DMS79 treated with DMSO at 0.1 percent for 48 hours (cell line): Measurements from ENCODE around the gene SERTAD4.

ENCODE experiments used
- DNase-seq: peaks from one replicate; lab custom pipeline; 2025; lab: John Stamatoyannopoulos, UW

SERTAD4 gene

DNA sequence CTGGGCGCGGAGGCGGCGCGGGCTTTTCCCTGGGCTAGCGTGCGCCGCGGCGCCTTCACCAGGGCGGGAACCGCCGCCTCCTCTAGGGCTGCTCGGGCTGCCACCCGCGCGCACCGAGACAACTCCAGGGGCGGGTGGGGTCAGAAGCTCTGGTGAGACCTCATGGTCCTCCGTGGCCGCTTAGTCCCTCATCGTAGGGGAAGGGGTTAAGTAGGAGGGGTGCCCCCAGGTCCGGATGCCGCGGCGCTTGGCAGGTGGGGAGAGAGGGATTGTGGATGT lies 559 bp downstream of the SERTAD4 start:
- DNase-seq, result no peak

DNA sequence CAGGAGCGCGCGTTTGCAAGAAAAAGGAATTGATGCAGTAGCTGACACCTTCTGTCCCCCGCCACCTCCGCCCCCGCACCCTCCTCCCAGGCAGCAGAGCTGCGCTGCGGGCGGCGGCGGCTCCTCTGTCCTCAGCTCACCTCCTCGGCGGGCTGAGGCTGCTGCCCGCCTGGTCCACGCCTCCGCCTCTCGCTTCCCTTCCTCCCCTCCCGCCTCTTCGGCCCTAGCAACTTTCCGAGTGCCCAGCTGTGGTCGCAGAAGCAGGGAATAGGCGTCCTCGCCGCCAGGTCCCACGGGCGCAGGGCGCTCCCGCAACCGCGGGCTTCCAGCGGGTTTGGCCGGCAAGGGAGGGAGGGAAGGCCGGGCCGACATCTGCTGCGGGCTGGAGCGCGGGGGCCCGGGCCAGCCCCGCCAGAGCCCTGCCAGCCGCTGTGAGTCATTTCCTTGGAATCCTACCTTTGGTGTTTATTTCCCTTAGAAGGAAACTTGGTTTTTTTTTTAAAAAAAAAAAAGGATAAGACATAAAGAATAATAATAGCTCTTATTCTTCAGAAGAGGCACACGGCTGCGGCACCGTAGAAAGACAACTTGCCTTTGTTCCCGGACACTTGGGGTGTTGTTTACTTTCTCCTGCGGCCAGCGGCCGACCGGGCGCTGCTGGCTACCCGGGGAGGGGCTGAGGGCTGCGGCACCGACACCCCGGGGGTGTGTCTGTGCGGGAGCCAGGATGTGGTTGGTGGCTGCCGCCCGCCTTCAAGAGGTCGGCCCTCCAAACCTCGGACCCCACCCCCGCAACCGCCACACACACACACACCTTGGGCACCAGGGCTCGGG lies 1.1 kb downstream of the SERTAD4 start:
- DNase-seq, result peak; percentile 44

DNA sequence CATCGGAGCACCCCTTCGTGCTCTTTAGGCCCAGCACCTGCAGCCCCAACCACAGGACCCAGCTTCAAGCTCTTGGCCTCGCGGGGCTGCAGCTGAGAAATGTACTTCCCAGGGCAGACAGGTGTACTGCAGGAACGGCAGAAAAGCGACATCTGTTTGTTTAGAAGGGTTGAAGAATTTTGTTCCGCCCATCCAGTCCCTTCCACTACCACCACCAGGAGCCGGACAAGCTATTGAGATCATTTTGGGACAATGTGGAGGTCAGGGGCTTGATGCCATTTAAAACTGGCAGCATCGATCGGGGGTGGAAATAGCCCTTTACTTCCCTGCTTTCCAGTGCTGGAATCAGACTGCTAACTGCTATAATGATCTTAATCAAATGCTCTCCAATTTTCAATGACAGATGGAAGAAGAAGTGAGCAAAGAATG lies 1.7 kb downstream of the SERTAD4 start:
- DNase-seq, result peak; percentile 40

DNA sequence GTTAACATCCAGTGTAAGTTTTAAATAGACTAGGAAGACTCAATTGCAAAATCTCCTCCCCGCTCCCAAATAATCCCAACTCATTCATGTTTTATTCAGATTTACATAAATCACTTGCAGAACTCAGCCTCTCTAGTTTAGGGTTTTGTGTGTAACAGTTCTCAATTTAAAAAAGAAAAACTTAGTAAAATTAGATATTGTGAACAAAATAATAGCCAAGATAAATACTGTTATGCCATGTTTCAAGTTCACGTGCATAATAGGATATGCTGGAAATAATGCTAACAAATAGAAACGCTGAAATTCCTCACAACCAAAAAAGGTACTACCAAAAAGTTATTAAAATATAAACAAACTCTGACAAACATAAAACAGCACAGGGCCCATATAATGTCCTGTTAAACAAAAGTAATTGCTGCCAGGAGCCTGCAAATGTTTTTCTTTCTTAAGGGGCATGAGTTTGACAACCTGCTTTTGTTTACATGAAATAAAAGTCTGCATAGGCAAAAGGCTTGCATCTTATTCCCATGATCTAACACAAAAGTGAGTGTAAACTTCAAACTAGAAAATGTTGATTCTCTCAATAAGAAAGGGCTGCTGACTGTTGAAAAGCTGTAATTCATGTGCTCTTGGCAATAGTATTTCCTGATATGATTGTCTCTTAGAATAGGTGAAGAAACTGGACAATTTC lies 2.9 kb downstream of the SERTAD4 start:
- no peak for DNase-seq

DNA sequence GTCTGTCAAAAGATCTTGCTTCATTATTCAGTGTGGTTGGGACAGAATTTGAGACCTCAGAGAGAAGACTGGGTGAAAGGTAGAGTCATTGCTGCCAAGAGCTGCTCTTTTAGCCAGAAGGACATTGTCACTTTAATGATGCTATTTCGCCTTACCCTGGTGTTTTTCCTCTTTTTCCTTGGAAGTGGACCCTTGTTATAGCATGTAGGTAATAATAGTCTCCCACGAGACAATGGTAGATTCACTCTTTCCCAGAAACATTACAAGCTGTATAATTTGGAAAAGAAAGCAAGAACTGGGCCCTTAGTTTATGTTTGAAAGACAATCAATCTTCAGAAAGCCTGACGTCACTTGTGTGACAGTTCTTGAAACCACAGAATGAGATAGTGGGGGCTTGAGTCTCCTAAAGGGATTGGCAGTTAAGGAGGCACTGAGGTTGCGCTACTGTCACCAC lies 3.8 kb downstream of the SERTAD4 start:
- DNase-seq, result no peak

DNA sequence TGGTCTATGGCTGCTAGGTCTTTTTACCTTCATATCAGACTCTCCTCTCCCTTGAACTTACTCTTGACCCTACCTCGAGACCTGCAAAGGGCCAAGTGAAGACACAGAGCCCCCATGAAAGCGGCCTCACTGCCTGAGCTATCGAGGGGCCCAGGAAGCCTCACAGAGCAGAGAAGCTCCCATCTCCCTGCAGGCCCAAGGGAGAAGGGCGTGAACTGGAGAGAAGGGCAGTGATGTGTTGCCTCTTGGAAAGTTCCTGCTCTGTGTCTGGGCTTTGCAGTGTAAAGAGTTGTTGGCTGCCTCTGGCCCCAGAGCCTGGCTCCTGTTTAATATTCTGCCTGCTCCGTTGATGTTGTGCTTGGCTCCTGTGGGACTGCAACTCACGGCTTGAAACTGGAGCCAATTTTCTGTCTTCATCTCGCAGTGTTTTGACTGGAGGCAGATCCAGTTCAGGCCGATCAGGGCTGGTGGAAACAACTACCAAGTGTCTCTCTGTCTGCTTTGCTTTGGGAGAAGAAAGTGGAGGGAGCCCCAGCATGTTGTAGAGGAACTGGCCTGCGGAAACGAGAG lies 4.3 kb downstream of the SERTAD4 start:
- DNase-seq, result no peak

DNA sequence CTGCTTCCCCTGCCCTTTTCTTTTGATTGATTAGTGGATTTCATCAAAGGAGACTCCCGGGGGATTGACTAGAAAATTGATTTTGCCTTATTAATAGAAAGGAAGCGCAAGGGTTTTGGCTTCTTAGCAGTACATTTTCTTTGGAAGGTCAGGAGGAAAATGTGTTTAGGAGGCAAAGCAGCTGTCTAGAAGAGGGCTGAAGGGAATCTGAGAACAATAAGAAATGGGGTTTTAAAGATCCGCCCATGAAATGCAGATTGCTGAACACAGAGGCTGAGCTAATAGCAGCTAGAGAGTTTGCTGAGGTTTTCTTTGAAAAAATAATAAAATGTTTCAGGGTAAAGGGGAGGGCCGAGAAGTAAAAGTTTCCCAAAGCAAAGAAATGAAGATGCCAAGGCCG lies 4.9 kb downstream of the SERTAD4 start:
- DNase-seq, result no peak

DNA sequence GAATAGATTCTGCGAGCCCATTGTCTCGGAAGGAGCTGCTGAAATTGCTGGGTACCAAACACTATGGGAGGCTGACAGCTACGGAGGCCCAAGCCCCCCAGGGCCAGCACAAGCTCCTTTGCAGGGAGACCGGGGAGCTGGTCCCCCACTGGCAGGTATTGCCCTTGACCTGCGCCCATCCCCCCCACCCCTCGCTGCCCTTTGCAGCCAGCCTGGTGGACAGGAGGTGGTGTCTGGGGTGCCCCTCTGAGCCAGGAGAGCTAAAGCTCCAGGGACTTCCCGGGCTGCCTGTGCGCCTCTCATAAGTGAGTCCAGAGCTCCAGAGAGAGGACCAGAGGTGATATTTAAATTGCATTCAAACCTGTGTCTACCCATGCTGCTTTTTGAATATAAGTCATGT lies 5.4 kb downstream of the SERTAD4 start:
- no peak for DNase-seq

DNA sequence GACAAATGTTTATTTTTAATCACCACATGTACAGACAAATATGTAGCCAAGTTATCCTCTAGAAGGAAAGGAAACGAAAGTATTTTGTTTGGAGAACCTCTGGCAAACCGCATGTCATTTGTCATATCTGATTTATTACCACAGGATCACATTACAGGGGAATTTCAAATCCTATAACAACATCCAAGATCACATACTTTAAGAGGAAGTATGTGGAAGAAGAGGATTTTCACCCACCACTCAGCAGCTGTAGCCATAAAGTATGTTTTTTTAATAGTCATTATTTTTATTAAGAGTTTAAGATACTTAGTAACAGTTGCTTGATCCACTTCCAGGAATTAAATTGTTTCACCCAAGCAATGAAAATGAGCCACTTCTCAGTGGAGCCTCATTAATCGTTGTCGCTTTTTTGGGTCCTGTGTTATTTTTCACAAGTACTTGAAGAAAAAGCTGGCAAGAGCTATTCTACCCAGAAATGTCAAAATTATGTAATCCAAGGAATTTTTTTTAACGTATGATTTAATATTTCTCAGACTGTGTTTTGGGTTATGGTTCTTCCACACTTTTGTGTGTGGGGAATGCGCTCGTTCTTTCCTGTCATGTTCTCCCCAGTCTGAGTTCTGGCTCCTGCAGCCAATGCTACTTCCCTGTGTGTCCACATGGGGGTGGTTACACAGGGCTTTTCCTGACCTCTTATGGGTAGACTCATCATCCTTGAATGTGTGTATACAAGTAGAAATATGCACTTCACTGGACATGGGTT lies 6.9 kb downstream of the SERTAD4 start:
- DNase-seq, result no peak

DNA sequence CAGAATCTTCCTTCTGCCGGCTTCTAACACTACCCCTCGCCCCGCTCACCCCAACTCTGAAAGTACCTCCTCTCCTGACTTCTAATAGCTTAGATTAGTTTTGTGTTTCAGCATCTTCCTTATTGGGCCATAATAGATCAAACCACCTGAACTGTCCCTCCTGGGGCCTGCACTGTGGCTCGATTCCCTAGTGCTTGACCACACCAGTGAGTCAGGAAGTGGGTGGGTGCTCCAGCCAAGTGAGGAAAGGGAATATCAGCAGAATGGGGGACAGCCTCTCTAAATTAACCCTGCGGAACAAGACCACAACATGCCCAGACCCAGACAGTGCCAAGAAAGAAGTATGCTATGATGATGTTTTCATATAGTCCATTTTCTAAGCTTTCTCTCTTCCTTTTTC lies 8.5 kb downstream of the SERTAD4 start:
- DNase-seq, result no peak

DNA sequence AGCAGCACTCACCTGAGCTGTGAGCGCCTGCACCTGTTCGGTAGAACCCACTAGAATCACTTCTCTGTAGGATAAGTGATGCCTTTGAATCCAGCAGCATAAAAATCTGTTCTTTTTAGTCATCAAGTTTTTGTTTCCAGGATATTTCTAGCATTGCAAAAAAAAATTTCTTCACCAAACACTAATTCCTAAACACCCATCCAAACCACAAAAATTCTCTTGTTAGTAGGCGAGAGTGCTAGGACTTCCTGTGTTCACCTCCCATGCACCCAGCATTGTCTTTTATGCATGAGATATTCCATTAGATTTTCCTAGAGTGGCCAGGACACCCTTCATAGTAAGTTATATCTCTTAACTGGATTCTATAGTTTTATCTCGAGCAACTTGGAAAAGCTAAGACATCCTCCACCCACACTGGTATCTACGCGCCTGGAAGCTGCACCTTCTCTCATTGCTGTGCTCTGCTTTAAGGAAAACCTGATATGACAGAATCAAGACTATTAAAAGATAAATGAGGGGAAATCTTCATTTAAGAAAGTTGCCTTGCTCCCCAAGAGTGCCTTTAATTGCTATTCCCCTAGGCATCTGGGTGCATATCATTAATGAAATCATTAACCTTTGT lies 12.3 kb downstream of the SERTAD4 start:
- no peak for DNase-seq

DNA sequence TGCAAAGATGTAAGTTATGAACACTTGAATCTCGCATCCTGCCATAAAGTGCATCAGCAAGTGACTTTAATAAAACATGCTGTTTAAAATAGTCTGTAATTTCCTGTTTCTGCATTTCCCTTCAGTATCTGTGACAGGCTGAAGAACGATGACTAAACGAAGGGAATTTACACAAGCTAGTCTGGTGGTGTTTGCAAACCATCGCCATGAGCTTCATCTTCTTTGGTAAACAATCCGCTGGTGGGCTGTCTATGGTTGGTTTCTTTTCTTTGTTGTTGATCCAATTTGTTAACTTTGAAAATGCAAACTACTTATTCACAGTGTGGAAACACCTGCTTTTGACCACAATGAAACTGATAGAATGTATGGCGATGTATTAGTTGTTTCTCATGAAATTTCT lies 13.9 kb downstream of the SERTAD4 start:
- no peak for DNase-seq

DNA sequence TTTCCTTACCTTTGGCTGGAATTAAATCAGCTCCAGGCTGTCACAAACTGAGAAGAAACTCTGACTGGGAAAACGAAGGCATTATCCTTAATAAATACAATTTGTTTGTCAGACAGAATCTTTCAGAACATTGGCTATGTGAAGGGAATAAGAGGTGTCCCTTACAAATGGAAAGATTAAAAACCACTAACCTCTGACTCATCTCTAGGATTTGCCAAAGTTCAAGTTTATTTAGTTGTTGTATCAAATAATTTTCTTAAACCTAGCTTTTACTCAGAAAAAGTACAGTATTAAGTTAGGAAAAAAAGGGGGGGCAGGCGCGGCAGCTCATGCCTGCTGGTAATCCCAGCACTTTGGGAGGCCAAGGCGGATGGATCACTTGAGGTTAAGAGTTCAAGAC lies 15.7 kb downstream of the SERTAD4 start:
- DNase-seq, result no peak

DNA sequence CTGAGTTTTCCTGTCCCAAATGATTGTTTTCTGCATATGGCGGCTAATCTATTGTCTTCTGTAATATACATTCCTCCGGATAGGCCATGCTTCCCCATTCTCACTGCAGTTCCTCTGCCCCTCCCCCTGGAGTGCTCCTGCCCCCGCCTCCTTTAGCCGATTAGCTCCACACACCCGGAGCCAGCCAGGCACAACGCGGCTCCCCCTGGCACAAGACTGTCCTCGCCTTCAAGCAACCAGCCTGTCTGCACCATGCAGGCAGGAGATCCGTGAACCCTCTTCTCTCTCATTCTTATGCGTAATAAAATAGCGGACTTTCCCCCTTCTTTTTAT lies 18.0 kb downstream of the SERTAD4 start:
- DNase-seq, result peak; percentile 73

DNA sequence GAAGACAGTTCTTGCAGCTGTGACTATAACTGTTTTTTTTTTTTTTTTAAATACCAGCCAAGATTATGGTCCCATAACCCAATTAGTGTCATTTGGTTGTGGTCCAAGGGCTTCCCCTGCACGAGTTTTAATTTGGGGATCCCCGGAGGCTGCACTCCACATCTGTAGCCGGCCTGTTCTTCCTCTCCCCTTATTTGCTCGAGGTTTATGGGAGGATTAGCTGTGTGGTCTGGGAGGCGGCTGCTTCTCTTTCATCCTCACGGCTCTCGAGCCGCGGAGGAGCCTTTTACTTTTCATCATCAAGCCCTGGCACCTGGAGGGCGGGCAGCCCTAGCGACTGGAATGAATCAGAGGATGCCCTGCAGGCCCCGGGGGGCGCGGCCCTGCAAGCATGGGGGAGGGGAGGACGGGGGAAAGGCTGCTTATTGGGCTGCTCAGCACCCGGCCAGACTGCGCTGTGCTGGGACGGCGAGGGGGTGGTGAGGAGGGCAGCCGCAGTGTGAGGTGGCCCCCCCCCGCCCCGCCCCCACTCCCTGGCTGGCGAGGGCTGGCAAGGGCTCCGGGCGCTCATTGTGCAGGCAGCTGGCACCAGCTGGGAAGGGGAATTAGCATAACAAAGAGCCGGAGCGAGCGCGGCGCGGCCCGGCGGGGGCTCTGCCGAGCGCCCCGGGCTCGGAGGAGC lies 18.5 kb downstream of the SERTAD4 start:
- peak; percentile 89 for DNase-seq

DNA sequence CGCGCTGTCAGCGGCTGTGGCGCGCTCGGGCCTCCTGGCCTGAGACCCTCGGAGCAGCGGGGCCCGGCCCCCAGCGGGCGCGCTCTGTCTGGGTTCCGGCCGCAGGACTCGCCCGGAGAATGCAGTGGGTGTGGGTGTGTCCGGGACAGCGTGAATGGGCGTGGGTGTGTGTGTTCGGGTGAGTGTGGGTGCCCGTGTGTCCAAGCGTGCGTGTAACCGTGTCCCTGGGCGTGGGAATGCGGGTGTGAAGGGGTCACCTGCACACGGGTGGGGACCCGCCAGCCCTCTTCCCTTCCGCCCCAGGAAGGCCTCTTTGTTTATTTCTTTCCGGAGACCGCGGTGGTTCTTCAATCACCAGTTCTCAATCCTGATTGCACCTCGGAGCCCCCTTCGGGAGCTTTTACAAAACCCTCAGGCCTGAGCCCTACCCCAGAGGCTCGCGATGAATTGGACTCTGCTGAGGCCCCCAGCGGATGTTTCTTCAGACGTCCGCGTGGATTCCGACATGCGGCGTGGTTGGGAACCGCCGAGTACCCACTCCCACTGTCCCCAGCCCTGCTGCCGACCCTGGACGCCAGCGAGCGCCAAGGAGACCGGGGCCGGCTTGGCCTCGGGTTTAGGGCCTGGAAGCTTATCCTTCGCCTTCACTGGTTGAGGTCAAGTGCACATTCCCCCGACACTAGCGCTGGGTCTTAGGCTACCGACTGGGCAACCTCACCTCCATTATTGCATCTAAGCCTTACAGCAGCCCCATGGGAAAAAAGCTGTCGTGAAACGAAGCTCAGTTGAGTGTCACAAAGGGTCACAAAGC lies 19.3 kb downstream of the SERTAD4 start:
- peak; percentile 82 for DNase-seq

DNA sequence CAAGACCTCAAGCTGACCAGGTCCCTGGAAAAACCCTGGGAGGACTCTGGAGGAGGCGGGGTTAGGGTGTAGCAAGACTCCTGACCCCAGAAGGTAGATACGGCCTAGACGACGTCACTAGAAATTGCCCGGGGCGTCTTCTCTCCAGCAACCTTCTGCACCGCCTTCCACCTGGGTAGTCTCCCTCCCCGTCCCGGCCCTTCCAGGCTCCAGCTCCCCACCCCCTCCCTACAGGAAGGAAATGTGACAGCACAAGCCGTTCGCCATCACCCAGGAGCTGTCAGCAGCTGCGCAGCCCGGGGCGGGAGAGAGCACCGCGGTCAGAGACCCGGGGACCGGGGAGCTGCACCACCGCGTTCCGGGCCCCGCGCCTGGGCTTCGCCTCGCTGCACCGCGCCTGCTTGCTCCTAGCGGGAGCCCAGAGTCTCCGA lies 20.0 kb downstream of the SERTAD4 start:
- DNase-seq, result peak; percentile 82

DNA sequence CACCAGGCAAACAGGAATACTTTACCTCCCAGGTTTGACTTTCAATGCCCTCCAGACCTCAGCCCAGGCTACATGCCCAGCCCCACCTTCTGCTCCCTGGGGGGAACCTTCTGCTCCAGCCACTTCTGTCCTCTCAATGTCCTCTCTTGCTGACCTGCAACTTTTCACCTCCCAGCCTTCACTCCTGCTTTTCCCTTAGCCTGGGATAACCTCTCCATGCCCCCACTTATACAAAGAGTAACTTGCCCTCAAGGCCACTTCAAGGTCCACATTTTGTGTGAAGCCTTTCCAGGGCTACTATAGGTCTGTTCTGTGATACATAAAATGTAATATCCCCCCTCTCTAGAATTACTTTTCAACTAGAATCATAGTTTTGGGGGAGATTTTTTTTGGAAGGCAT lies 21.7 kb downstream of the SERTAD4 start:
- DNase-seq, result no peak

DNA sequence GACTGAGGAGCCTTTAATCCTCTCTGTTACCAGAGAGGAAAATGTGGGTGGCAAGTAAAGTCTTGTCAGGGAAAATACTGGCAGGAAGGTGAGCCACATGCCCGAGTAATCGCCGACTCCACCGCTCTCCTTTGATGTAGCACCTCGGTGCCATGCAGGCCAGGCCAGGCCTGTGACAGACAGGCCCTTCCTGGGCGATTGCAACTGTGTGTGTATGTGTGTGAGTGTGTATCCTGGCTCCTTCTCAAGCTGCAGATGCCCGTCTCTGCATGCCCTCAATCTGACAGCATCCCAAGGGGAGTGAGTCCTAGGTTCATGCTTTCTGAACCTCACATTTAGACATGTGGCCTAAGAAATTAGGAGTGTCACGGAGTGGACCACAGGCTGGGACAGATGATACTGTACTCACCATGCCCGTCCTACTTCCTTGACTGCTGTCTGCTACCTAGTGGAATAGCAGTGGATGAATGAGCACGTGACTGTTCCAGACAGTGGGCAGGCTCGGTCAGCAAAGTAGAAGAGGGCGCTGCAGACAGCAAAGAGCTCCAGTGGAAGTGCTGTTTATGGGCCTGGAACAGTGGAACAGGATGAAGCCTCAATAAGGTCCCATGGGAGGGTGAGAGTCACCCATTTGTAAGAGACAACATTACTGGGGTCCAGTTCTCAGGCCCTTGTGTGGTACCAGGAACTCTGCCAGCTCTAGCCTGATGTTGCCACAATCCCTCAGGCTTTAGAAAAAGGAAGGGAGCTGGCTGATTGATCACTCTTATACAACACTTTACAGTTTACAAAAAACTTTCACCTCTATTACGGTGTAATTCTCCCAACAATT lies 25.3 kb downstream of the SERTAD4 start:
- DNase-seq, result peak; percentile 44

DNA sequence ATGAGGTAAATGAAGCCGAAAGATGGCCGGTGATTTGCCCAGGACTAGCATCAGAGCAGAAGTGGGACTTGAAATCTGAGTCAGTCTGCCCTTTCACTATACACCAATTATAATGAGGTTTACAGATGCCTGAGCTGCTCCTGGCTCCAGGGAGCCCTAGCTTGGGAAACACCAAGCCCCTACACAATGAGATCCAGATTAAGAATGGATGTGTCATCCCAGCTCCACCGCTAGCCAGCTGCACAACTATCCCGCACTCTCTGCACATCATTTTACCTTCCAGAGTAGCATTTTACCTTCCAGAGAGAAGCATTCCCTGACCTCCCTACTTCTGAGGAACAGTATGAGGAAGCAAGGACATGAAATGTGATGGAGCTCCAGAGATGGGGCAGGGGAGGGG lies 27.0 kb downstream of the SERTAD4 start:
- DNase-seq, result peak; percentile 22
